ENCODE data around the gene IL1RN.

- TF ChIP-seq EZH2 (IDR thresholded peaks at IDR 0.05; ENCODE audit: insufficient read depth, poor library complexity, severe bottlenecking) (no peak), EZH2phosphoT487 (IDR thresholded peaks at IDR 0.05; ENCODE audit: insufficient read depth, low read depth) (no peak)
Observed at GRCh38 chr2:113112871-113113270, 14.5 kb upstream of the IL1RN start.
